ENCODE data around the gene SERP2.

Gene SERP2

GRCh38 chr13:44331446-44331845, 42.2 kb upstream of the SERP2 start:
- TF ChIP-seq CTCF (IDR thresholded peaks at IDR 0.05; ENCODE audit: low read depth, low read length) (no peak), EZH2phosphoT487 (IDR thresholded peaks at IDR 0.05; ENCODE audit: low read depth) (no peak)
- Histone ChIP-seq H4K20me1 (ENCODE audit: insufficient read depth, low read length) (0 out of 2 replicates have a peak, but pooled peaks cover 4% of the 10 kb centered on the region), H3K4me3 (ENCODE audit: low read length) (no peak overlapping the region), H3K27ac (ENCODE audit: low read length) (no peak overlapping the region), H3K9ac (ENCODE audit: low read length) (no peak overlapping the region), H2AFZ (ENCODE audit: low read depth, low read length) (no peak overlapping the region), H3K27me3 (ENCODE audit: low read depth, low read length) (peaks cover 57% of the 10 kb centered on the region), H3K79me2 (ENCODE audit: low read length) (no peaks in the 10 kb centered on the region), H3K9me3 (ENCODE audit: insufficient read depth, low read length) (no peaks in the 10 kb centered on the region), H3K4me1 (ENCODE audit: low read length) (no peaks in the 10 kb centered on the region), H3K4me2 (ENCODE audit: low read length) (no peak overlapping the region), H3K36me3 (replicated peaks; ENCODE audit: low read depth, low read length) (no peaks in the 10 kb centered on the region)

- H3K4me3 ChIP-seq (ENCODE audit: low read length) = no peak overlapping the region
- H3K27ac ChIP-seq (ENCODE audit: low read length) = no peak overlapping the region
- no peak overlapping the region for H3K4me2 ChIP-seq (ENCODE audit: low read length)
These were observed 41.4 kb upstream of the SERP2 start for GRCh38 chr13:44331912-44332851.

GRCh38 chr13:44333950-44334655, 39.5 kb upstream of the SERP2 start:
- Histone ChIP-seq H3K9me3 (ENCODE audit: insufficient read depth, low read length) (no peaks in the 10 kb centered on the region), H3K9ac (ENCODE audit: low read length) (no peak overlapping the region), H3K79me2 (ENCODE audit: low read length) (no peaks in the 10 kb centered on the region), H3K4me2 (ENCODE audit: low read length) (no peak overlapping the region), H3K27ac (ENCODE audit: low read length) (no peak overlapping the region), H3K27me3 (ENCODE audit: low read depth, low read length) (peaks cover 58% of the 10 kb centered on the region), H3K4me3 (ENCODE audit: low read length) (no peak overlapping the region), H4K20me1 (ENCODE audit: insufficient read depth, low read length) (0 out of 2 replicates have a peak, but pooled peaks cover 4% of the 10 kb centered on the region), H3K36me3 (replicated peaks; ENCODE audit: low read depth, low read length) (no peaks in the 10 kb centered on the region), H3K4me1 (ENCODE audit: low read length) (no peaks in the 10 kb centered on the region), H2AFZ (ENCODE audit: low read depth, low read length) (no peak overlapping the region)
- TF ChIP-seq EZH2phosphoT487 (IDR thresholded peaks at IDR 0.05; ENCODE audit: low read depth) (no peak), CTCF (IDR thresholded peaks at IDR 0.05; ENCODE audit: low read depth, low read length) (no peak)

More at GRCh38 chr13:44331912-44332851, 41.4 kb upstream of the SERP2 start:
- Histone ChIP-seq H3K9ac (ENCODE audit: low read length) (no peak overlapping the region), H4K20me1 (ENCODE audit: insufficient read depth, low read length) (0 out of 2 replicates have a peak, but pooled peaks cover 4% of the 10 kb centered on the region), H2AFZ (ENCODE audit: low read depth, low read length) (no peak overlapping the region), H3K36me3 (replicated peaks; ENCODE audit: low read depth, low read length) (no peaks in the 10 kb centered on the region), H3K4me1 (ENCODE audit: low read length) (no peaks in the 10 kb centered on the region), H3K79me2 (ENCODE audit: low read length) (no peaks in the 10 kb centered on the region), H3K27me3 (ENCODE audit: low read depth, low read length) (peaks cover 58% of the 10 kb centered on the region), H3K9me3 (ENCODE audit: insufficient read depth, low read length) (no peaks in the 10 kb centered on the region)
- TF ChIP-seq CTCF (IDR thresholded peaks at IDR 0.05; ENCODE audit: low read depth, low read length) (no peak), EZH2phosphoT487 (IDR thresholded peaks at IDR 0.05; ENCODE audit: low read depth) (no peak)

- Histone ChIP-seq H3K27me3 (ENCODE audit: low read depth, low read length) (peaks cover 58% of the 10 kb centered on the region), H3K9me3 (ENCODE audit: insufficient read depth, low read length) (no peaks in the 10 kb centered on the region), H3K9ac (ENCODE audit: low read length) (no peak overlapping the region), H4K20me1 (ENCODE audit: insufficient read depth, low read length) (0 out of 2 replicates have a peak, but pooled peaks cover 4% of the 10 kb centered on the region), H2AFZ (ENCODE audit: low read depth, low read length) (no peak overlapping the region), H3K4me2 (ENCODE audit: low read length) (no peak overlapping the region), H3K79me2 (ENCODE audit: low read length) (no peaks in the 10 kb centered on the region), H3K36me3 (replicated peaks; ENCODE audit: low read depth, low read length) (no peaks in the 10 kb centered on the region), H3K4me3 (ENCODE audit: low read length) (no peak overlapping the region), H3K4me1 (ENCODE audit: low read length) (no peaks in the 10 kb centered on the region), H3K27ac (ENCODE audit: low read length) (no peak overlapping the region)
- TF ChIP-seq CTCF (IDR thresholded peaks at IDR 0.05; ENCODE audit: low read depth, low read length) (no peak), EZH2phosphoT487 (IDR thresholded peaks at IDR 0.05; ENCODE audit: low read depth) (no peak)
These were observed 38.9 kb upstream of the SERP2 start for GRCh38 chr13:44334751-44335150.
